ENCODE data around the gene CREB5. TPM values are rescaled to one million over a fixed set of nuclear protein-coding genes. Genes with fewer than 3 reads are reported as not detected.

CREB5 gene
- polyA plus RNA-seq, 1 donor from 2014 or later = 3.7 TPM

DNA sequence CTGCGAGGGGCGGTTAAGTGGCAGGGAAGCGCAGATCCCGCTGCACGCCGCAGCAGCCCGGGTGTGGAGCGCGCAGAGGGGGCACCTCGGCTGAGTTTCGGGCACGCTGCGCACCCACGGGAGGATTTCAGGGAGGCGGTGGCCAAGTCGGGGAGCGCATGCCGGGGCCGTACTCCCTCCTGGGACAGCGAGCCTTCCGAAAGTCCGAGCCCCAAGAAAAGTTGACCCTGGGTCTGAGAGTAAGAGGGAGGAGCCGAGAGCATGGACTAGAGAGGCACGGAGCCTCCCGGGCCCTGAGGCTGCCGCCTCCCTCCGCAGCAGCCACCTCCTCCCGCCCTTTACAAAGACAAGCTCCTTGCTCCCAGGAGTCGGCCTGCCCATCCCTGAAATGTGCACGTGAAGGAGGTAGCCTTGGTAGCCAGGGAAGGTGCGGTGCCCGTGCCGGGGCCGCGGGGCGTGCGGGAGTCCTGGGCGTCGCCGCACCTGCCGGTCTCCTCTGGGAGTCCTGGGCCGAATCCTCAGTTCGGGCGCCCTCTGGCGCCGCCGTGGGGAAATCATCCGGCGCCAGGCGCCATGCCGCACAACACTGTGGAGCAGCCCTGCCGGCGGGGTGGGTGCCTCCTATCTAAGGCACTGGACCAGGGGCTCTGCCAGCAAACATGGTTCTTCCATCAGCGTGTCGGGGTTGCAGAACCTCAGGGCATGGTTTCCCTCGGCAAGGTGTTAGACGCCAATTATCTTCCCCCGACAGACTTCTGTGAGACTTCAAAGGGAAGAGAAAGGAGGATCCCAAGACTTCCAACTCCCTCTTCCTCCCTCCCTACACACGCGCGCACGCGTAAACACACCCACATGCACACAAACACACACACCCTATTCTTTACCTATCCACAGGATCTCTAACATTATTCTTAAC is 441.8 kb downstream of the CREB5 start:
- peak overlapping the region; percentile 56 for H3K9ac ChIP-seq (ENCODE audit: low read length)
- H3K79me2 ChIP-seq (replicated peaks; ENCODE audit: insufficient read depth, low read length) = no peaks in the 10 kb centered on the region
- H3K27ac ChIP-seq (ENCODE audit: low read length) = no peak overlapping the region
- H3K4me2 ChIP-seq (ENCODE audit: low read length) = peak overlapping the region; percentile 13
- TF ChIP-seq, protein P1, sequence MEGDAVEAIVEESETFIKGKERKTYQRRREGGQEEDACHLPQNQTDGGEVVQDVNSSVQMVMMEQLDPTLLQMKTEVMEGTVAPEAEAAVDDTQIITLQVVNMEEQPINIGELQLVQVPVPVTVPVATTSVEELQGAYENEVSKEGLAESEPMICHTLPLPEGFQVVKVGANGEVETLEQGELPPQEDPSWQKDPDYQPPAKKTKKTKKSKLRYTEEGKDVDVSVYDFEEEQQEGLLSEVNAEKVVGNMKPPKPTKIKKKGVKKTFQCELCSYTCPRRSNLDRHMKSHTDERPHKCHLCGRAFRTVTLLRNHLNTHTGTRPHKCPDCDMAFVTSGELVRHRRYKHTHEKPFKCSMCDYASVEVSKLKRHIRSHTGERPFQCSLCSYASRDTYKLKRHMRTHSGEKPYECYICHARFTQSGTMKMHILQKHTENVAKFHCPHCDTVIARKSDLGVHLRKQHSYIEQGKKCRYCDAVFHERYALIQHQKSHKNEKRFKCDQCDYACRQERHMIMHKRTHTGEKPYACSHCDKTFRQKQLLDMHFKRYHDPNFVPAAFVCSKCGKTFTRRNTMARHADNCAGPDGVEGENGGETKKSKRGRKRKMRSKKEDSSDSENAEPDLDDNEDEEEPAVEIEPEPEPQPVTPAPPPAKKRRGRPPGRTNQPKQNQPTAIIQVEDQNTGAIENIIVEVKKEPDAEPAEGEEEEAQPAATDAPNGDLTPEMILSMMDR (IDR thresholded peaks at IDR 0.05; ENCODE audit: poor library complexity, severe bottlenecking) = peak; percentile 96
- TF ChIP-seq MXI1 (conservative IDR thresholded peaks at IDR 0.05; ENCODE audit: poor library complexity, severe bottlenecking) = peak; percentile 65
- no peak for TF ChIP-seq EP300 (conservative IDR thresholded peaks at IDR 0.05; ENCODE audit: poor library complexity, severe bottlenecking)
- TF ChIP-seq RAD21 (conservative IDR thresholded peaks at IDR 0.05) = peak; percentile 94
- TF ChIP-seq POLR2AphosphoS5 (IDR thresholded peaks at IDR 0.05) = no peak
- TF ChIP-seq SMC3 (conservative IDR thresholded peaks at IDR 0.05; ENCODE audit: poor library complexity) = peak; percentile 98
- TF ChIP-seq TAF1 (IDR thresholded peaks at IDR 0.05; ENCODE audit: low read depth) = no peak
- no peak for TF ChIP-seq REST (IDR thresholded peaks at IDR 0.05; ENCODE audit: borderline replicate concordance)
- H3K27me3 ChIP-seq (ENCODE audit: insufficient read depth, low read depth, low read length) = peaks cover 5% of the 10 kb centered on the region
- no peaks in the 10 kb centered on the region for H3K9me3 ChIP-seq (ENCODE audit: low read length)
- H3K36me3 ChIP-seq (ENCODE audit: insufficient read depth, low read length) = no peaks in the 10 kb centered on the region
- no peaks in the 10 kb centered on the region for H3K9me2 ChIP-seq (ENCODE audit: insufficient read depth, low read length)
- H2AFZ ChIP-seq (ENCODE audit: low read depth, low read length) = peak overlapping the region; percentile 41
- H3K4me3 ChIP-seq (ENCODE audit: low read length) = peak overlapping the region; percentile 74
- H3F3A ChIP-seq (ENCODE audit: insufficient read depth, low read length, poor library complexity, severe bottlenecking) = no peaks in the 10 kb centered on the region
- no peaks in the 10 kb centered on the region for H4K20me1 ChIP-seq (ENCODE audit: insufficient read depth)

DNA sequence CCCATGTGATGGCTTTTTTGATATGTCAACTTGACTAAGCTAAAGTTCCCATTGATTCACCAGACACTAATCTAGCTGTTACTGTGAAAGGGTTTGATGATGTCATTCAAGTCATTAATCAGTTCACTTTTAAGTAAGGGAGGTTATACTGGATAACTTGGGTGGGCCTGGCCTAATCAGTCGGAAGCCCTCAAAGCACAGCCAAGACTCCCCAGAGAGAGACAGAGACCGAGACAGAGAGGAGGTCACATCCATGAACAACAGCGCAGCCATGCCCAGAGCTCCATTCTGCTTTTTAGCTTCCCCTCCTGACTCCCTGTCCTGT is 442.4 kb downstream of the CREB5 start:
- Histone ChIP-seq H3K79me2 (replicated peaks; ENCODE audit: insufficient read depth, low read length) (no peaks in the 10 kb centered on the region), H3K9me3 (ENCODE audit: low read length) (no peaks in the 10 kb centered on the region), H3K27ac (ENCODE audit: low read length) (no peak overlapping the region), H3K36me3 (ENCODE audit: insufficient read depth, low read length) (no peaks in the 10 kb centered on the region), H3F3A (ENCODE audit: insufficient read depth, low read length, poor library complexity, severe bottlenecking) (no peaks in the 10 kb centered on the region), H4K20me1 (ENCODE audit: insufficient read depth) (no peaks in the 10 kb centered on the region), H2AFZ (ENCODE audit: low read depth, low read length) (no peak overlapping the region), H3K9me2 (ENCODE audit: insufficient read depth, low read length) (no peaks in the 10 kb centered on the region), H3K4me2 (ENCODE audit: low read length) (no peak overlapping the region), H3K9ac (ENCODE audit: low read length) (no peak overlapping the region), H3K27me3 (ENCODE audit: insufficient read depth, low read depth, low read length) (peaks cover 5% of the 10 kb centered on the region), H3K4me3 (ENCODE audit: low read length) (no peak overlapping the region)
- no peak for TF ChIP-seq SMC3 (conservative IDR thresholded peaks at IDR 0.05; ENCODE audit: poor library complexity)
- TF ChIP-seq, protein P1 (IDR thresholded peaks at IDR 0.05; ENCODE audit: poor library complexity, severe bottlenecking) = no peak
